Stimulated activated CD4-positive, alpha-beta T cell treated with anti-CD3 and anti-CD28 coated beads, TNF-alpha, amount 100 ng/mL, for 4 hours (primary cell): Measurements from ENCODE around the gene MLST8.
"Not testable (repeated sequence)": the region's sequence is repeated elsewhere in the genome, so short reads cannot be mapped to it uniquely, and the experiment has no call there.

Experiments
- DNase-seq, 3 experiments: peaks; one replicate each; pipeline ENCODE4 v3.0.0-alpha.2; 2020; ENCODE audit warnings: low read depth in 3 of 3

The MLST8 gene

GRCh38 chr16:2231016-2231931 lies 26.0 kb downstream of the MLST8 start:
- no peak for DNase-seq

DNA sequence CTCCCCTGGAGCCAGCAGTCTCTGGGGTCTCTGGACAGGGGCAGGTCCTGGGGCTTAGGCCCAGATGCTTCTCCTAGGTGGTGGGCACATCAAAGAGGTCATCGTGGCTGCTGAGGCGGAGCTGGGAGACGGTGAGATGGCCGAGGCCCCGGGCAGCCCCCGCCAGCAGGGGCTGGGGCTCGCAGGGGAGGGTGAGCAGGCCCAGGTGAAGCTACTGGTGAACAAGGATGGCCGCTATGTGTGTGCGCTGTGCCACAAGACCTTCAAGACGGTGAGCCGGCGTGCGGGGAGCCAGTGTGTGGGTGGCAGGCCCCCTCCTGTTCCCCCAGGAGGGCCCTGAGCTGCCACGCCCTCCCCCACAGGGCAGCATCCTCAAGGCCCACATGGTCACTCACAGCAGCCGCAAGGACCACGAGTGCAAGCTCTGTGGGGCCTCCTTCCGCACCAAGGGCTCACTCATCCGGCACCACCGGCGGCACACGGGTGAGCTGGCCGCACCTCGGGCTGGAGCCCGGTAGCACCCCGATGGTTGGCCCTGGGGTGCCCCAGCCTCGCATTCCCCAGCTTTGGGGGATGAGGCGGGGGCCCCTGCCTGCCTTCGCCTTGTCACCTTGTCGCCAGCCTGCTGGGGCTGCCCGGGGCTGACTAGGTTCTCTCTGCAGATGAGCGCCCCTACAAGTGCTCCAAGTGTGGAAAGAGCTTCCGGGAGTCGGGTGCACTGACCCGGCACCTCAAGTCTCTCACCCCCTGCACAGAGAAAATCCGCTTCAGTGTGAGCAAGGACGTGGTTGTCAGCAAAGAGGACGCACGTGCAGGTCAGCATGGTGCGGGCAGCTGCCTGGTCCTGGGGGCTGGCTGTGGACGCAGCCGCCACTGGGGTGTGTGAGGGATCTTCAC lies 27.1 kb downstream of the MLST8 start:
- no peak for DNase-seq

DNA sequence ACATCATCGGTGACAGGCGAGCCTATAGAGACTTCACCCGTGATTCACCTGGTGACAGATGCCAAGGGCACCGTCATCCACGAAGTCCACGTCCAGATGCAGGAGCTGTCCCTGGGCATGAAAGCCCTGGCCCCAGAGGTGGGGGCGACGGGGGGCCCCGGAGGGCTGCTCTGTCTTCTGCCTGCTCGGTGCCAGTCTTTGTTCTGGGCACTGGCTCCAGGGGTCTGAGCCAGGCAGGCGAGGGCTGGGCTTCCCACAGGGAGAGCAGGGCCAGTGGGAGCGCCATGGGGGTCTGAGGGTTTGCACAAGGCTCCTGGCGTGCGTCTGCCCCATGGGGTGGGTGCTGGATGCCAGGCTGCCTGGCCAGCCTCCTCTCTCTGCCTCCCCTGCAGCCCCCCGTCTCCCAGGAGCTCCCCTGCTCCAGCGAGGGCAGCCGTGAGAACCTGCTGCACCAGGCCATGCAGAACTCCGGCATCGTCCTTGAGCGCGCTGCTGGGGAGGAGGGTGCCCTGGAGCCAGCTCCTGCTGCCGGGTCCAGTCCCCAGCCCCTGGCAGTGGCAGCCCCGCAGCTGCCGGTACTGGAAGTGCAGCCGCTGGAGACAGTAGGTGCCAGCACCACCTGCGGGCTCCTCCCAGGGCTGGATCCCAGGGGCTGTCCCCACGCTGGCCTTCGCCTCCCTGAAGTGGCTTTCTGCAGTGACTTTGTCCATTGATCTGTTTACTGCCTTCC lies 28.0 kb downstream of the MLST8 start:
- DNase-seq = no peak

GRCh38 chr16:2233872-2234812 lies 28.9 kb downstream of the MLST8 start:
- no peak for DNase-seq

DNA sequence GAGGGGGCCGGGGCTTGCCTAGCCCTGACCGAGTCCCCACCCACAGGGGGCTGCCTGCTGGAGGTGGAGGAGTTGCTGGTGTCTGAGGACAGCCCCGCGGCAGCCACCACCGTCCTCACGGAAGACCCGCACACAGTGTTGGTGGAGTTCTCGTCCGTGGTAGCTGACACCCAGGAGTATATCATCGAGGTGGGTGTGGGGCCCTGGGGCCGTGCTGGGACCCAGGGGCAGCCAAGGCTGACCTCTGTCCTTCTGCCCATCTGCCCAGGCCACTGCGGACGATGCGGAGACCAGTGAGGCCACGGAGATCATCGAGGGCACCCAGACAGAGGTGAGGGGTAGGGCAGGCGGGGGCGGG lies 29.5 kb downstream of the MLST8 start:
- DNase-seq = no peak

GRCh38 chr16:2235234-2235651 lies 30.0 kb downstream of the MLST8 start:
- no peak for DNase-seq

DNA sequence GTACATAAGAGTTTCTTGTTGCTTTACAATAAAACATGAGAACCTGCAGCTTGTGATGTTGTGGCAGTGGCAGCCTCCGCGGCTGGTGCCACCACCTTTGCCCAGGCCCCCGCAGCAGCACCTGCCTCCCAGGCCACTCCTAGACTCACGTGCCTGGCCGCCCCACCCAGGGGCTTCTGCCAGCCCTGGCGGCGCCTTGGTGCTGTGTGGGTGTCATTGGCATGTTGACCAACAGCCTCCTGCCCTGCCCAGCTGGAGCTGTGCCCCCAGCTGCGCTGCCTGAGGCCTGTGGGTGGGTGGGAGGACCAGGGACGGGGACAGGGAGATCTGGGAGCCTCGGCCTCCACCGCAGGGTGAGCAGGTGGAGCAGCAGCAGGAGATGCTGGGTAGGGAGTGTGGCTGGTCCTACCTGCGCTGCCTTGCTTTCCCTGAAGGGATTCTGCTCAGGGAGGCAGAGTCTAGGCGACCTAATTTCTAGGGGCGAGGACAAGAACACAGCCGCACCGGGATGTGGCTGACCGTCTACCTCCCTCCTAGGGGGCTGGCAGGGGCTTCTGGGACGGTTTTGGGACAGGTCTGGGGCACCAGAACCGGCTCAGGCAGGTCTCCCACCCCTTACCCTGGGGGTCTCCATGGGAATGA lies 30.6 kb downstream of the MLST8 start:
- DNase-seq = no peak

DNA sequence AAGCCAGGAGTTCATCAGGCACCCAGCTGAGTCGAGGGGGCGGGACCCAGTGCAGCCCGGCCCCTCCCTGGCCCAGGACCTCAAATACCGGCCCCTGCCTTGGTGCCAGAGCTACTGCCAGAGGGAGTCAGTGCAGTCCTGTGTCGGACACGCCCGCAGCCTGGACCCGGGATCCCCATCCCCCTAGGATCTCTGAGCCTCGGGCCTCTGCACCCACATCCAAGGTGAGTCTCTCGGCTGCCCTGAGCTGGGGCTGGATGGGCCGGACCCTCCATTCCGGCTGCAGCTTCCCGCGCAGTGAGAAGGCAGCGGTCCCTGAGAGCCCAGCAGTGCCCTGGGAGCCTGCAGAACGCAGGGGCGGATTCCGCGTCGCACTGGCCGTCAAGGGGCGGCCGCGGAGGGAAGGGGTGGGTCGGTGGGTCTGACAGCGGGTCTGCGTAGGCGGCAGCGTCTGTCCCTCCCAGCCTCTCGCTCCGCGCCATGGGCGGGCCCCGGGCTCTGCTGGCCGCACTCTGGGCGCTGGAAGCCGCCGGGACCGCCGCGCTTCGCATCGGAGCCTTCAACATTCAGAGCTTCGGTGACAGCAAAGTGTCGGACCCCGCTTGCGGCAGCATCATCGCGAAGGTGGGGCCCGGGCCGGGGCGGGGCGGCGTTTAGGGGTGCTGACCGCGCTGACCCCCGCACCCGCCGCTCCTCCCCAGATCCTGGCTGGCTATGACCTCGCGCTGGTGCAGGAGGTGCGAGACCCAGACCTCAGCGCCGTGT lies 31.3 kb downstream of the MLST8 start, which contains the start of gene DNASE1L2:
DNASE1L2 (plus strand) TSS at position 108 of the 765 bp plus-strand sequence; CDS start at position 481, 373 bp downstream.
- DNase-seq = no peak

- DNase-seq = no peak
These were observed 31.8 kb downstream of the MLST8 start for GRCh38 chr16:2237102-2237482.

DNA sequence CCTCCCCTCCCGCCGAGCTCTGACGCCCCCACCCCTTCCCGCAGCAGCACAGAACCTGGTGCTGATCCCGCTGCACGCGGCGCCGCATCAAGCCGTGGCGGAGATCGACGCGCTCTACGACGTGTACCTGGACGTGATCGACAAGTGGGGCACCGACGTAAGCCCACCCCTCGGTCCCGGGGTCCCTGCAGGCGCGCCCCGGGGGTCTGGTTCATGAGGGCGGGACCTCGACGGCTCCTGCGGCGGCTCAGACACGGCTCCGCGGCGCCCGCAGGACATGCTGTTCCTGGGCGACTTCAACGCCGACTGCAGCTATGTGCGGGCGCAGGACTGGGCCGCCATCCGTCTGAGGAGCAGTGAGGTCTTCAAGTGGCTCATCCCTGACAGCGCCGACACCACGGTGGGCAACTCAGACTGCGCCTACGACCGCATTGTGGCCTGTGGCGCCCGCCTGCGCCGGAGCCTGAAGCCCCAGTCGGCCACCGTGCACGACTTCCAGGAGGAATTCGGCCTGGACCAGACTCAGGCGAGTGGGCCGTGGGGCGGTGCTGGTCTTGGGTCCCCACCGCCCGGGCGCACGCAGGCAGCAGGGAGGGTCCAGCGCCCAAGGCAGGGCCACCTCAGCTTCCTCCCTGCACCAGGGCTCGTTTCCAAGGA lies 32.4 kb downstream of the MLST8 start:
- DNase-seq = no peak

DNA sequence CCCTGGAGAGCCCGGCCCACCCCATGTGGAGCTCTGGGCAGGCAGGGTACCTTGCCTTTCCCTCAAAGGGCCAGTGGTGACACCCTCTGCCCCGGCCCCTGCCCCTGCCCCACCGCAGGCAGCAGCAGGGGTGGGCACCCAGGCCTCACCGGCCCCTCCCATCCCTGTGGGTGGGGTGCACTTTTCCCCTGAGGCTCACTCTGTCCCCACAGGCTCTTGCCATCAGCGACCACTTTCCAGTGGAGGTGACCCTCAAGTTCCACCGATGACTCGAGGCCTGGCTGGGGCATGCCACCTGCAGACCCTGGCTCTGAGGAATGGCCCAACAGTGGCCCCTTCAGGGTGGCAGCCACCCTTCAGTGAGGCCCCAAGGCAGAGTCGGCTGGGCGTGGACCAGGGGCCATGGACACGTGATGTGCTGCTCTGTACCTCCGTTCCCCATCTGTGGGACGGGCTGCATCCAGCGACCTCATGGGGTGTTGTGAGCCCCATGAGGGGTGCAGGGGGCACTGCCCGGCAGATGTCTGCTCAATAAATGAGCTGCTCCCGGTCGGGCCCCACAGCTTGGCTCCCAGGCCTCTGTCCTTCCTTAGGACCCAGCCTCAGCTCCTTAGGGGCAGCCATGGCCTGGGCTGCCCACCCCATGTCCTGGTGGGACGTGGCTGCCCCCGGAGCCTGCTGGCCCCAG lies 33.0 kb downstream of the MLST8 start:
- no peak for DNase-seq

DNA sequence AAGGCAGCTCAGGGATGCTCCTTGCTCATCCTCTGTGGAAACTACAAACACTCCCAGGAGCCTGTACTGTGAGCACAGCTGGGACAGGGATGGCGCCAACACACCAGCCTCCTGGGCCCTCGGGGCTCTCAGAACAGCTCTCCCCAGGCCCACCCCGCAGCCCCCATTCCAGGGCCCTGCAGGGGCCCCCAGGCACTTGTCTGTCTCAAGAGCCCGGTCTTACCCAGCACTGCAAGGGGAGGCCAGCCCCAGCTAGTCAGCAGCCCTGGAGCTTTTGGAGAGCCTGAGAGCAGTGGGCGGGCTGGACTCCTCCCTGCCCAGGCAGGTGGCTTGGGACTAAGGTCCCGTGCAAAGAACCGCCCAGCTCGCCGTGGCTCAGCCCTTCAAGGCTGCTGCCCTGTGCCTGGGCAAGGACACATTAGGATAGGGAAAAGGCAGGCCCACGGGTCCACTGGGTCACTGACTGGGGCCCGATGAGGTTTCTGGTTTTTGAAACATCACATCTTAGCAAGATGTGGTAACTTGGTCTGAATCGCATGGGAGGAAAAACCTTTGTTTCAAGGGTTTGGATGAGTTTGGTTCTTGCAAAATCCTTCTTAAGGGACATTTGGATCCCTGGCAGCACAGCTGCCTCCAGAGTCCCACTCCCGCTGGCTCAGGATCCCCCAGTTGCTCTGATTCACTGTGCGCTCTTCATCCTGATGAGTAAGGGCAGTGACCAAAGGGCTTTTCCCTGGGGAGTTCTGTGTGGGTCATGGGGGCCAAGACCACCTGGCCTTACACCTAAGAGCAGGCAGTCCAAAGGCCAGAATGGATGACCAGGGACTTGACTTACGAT lies 33.8 kb downstream of the MLST8 start:
- no peak for DNase-seq

- DNase-seq = not testable (repeated sequence)
These were observed 35.1 kb downstream of the MLST8 start for GRCh38 chr16:2240331-2240730.

GRCh38 chr16:2242598-2242997 lies 37.3 kb downstream of the MLST8 start:
- no peak for DNase-seq

GRCh38 chr16:2243031-2243528 lies 37.8 kb downstream of the MLST8 start:
- DNase-seq = no peak

- DNase-seq = no peak
These were observed 38.5 kb downstream of the MLST8 start for GRCh38 chr16:2243781-2244180.

- no peak for DNase-seq
These were observed 39.0 kb downstream of the MLST8 start for GRCh38 chr16:2244301-2244700.
